Endothelial cell of umbilical vein (primary cell): Measurements from ENCODE around the gene DNAL1. TPM values are rescaled to one million over a fixed set of nuclear protein-coding genes. Genes with fewer than 3 reads are reported as not detected.

Experiments used
- BruUV-seq: library from RNA; stranded (reverse); fragments of 400-500 nt; replicated peaks from 2 replicates; lab custom pipeline; 2021; lab: Mats Ljungman, UMichigan
- CTCF ChIA-PET: fragments of 300-600, 350-600 bp; sonication (Branson Sonifier 250); formaldehyde crosslinking; loops from one replicate; lab custom pipeline; 2021; ENCODE audit warnings: antibody characterized with exemption, inconsistent platforms; lab: Charles Lee
- POLR2A ChIA-PET: fragments of 300-600, 350-600 bp; sonication (Branson Sonifier 250); formaldehyde crosslinking; loops from one replicate; lab custom pipeline; 2021; ENCODE audit warnings: antibody characterized with exemption, inconsistent platforms; lab: Charles Lee
- DNase-seq: peaks from one replicate; pipeline ENCODE4 v3.0.0-alpha.2; 2011; ENCODE audit warnings: low read depth, low spot score
- FAIRE-seq: peaks from 2 replicates; lab custom pipeline; 2011; peaks lifted over from hg19 to GRCh38; lab: Jason Lieb, UNC
- H2AFZ ChIP-seq: 2 replicates; pipeline ENCODE4 v1.6.0; 2012; ENCODE audit warnings: low read depth, low read length, control low read depth, inconsistent platforms
- H3K27ac ChIP-seq: 2 replicates; pipeline ENCODE4 v1.5.1; 2011; ENCODE audit warnings: low read depth, mild to moderate bottlenecking, control low read depth, low read length, moderate library complexity; ENCODE audit not compliant: insufficient read depth
- H3K27me3 ChIP-seq, 2 experiments: 2 replicates each; pipeline versions ENCODE4 v1.6.0 to v1.6.1; 2011; ENCODE audit warnings: low read length in 2 of 2, mixed read lengths in 1 of 2; ENCODE audit not compliant: control insufficient read depth in 2 of 2, insufficient read depth in 2 of 2
- H3K36me3 ChIP-seq, 2 experiments: 2 replicates in 1 of 2; 3 replicates in 1 of 2; pipeline ENCODE4 v1.5.1; 2011; ENCODE audit warnings: low read length in 2 of 2, mild to moderate bottlenecking in 1 of 2, moderate library complexity in 1 of 2; ENCODE audit not compliant: control insufficient read depth in 2 of 2, insufficient read depth in 2 of 2; ENCODE audit errors: extremely low read depth in 1 of 2
- H3K4me1 ChIP-seq: 3 replicates; pipeline ENCODE4 v1.5.1; 2011; ENCODE audit warnings: mild to moderate bottlenecking, low read length; ENCODE audit not compliant: control insufficient read depth, insufficient read depth; ENCODE audit errors: extremely low read depth
- H3K4me2 ChIP-seq: 2 replicates; pipeline ENCODE4 v1.6.1; 2011; ENCODE audit warnings: low read length, control low read depth, mixed read lengths; ENCODE audit not compliant: insufficient read depth
- H3K4me3 ChIP-seq, 3 experiments: fragments of 200-600 bp in 1 of 3; sonication (generic), shearing (Covaris generic) in 1 of 3; replicated peaks in 1 of 3; 2 replicates each; pipeline ENCODE4 v1.5.1; 2011 to 2016; ENCODE audit warnings: control low read depth in 3 of 3, low read length in 3 of 3, mild to moderate bottlenecking in 2 of 3, inconsistent platforms in 1 of 3, low read depth in 1 of 3, moderate library complexity in 1 of 3; ENCODE audit not compliant: insufficient read depth in 1 of 3
- H3K79me2 ChIP-seq: 2 replicates; pipeline ENCODE4 v1.6.0; 2012; ENCODE audit warnings: low read length, inconsistent platforms; ENCODE audit not compliant: control insufficient read depth, insufficient read depth
- H3K9ac ChIP-seq: replicated peaks from 2 replicates; pipeline ENCODE3; 2011; ENCODE audit warnings: low read length, control low read depth; ENCODE audit not compliant: insufficient read depth; ENCODE audit errors: extremely low read depth
- H3K9me1 ChIP-seq: replicated peaks from 3 replicates; pipeline ENCODE4 v1.6.0; 2011; ENCODE audit warnings: mild to moderate bottlenecking, low read length; ENCODE audit not compliant: control insufficient read depth, insufficient read depth; ENCODE audit errors: extremely low read depth
- H3K9me3 ChIP-seq: replicated peaks from 2 replicates; pipeline ENCODE4 v1.5.1; 2012; ENCODE audit warnings: low read length, inconsistent platforms; ENCODE audit not compliant: control insufficient read depth, insufficient read depth
- H4K20me1 ChIP-seq: replicated peaks from 2 replicates; pipeline ENCODE3; 2011; ENCODE audit warnings: mild to moderate bottlenecking, low read length; ENCODE audit not compliant: control insufficient read depth, insufficient read depth; ENCODE audit errors: extremely low read depth
- CTCF ChIP-seq, 2 donors: IDR thresholded peaks; 1 replicate in 1 of 2; 2 replicates in 1 of 2; pipeline ENCODE4 v1.5.1; 2011; ENCODE audit warnings: low read length in 2 of 2, mild to moderate bottlenecking in 2 of 2, moderate library complexity in 2 of 2, control low read depth in 1 of 2, inconsistent platforms in 1 of 2, low read depth in 1 of 2; ENCODE audit not compliant: insufficient read depth in 1 of 2; ENCODE audit errors: extremely low read depth in 1 of 2
- EZH2 ChIP-seq: IDR thresholded peaks from 2 replicates; pipeline ENCODE4 v1.6.1; 2012; ENCODE audit warnings: borderline replicate concordance, low read depth, mild to moderate bottlenecking, moderate library complexity, low read length, inconsistent platforms; ENCODE audit not compliant: severe bottlenecking
- FOS ChIP-seq: IDR thresholded peaks from 2 replicates; pipeline ENCODE4 v1.6.1; 2011; ENCODE audit warnings: mild to moderate bottlenecking, low read length, moderate library complexity, borderline replicate concordance; ENCODE audit not compliant: insufficient read depth
- GATA2 ChIP-seq: IDR thresholded peaks from 2 replicates; pipeline ENCODE4 v1.7.0; 2011; ENCODE audit warnings: low read depth, mild to moderate bottlenecking, moderate library complexity, mixed read lengths, low read length; ENCODE audit not compliant: insufficient read length, insufficient read depth
- JUN ChIP-seq: IDR thresholded peaks from 2 replicates; pipeline ENCODE4 v1.6.1; 2011; ENCODE audit warnings: borderline replicate concordance, low read depth; ENCODE audit not compliant: insufficient read length, insufficient read depth
- MAX ChIP-seq: IDR thresholded peaks from 2 replicates; pipeline ENCODE4 v1.6.1; 2011; ENCODE audit not compliant: insufficient read depth, insufficient read length
- MYC ChIP-seq: IDR thresholded peaks from one replicate; pipeline ENCODE4 v1.6.1; 2011; ENCODE audit warnings: mild to moderate bottlenecking, low read depth, low read length
- POLR2A ChIP-seq: IDR thresholded peaks from 2 replicates; pipeline ENCODE4 v1.6.1; 2012; ENCODE audit warnings: low read depth, mild to moderate bottlenecking, control low read depth, low read length
- POLR2AphosphoS5 ChIP-seq: IDR thresholded peaks from 2 replicates; pipeline ENCODE4 v1.6.1; 2012; ENCODE audit warnings: low read depth, mild to moderate bottlenecking, control low read depth, low read length, moderate library complexity; ENCODE audit not compliant: insufficient read depth
- dilution Hi-C: fragments of 300-500 bp; cut with MboI; formaldehyde crosslinking; loops from one replicate; pipeline ENCODE4 v1.15.0; 2019; ENCODE audit warnings: low sequenced_read_pairs; ENCODE audit not compliant: extremely low pct_ligation_motif_present
- intact Hi-C: fragments of 100-400 bp; cut with micrococcal nuclease; formaldehyde crosslinking; loops from one replicate; pipeline ENCODE4 v1.10.0; 2022
- polyA plus RNA-seq, 4 experiments: library from polyadenylated mRNA; depleted of rRNA in 3 of 4; stranded (reverse) in 3 of 4; unstranded in 1 of 4; fragments of >200 nt; gene quantifications; 2 replicates each; pipeline versions ENCODE4 v1.2.1 to v1.2.3, GENCODE V29; 2011 to 2012; ENCODE audit warnings: missing spikeins in 1 of 4
- total RNA-seq: library from RNA; stranded (reverse); gene quantifications from 2 replicates; pipeline ENCODE4 v1.2.3, GENCODE V29; 2021

DNAL1 gene
- total and polyA plus RNA-seq, 2 donors (not counting 3 experiments of a cell fraction or from before 2014, with no cell fraction given), result 2.4 to 15.3 TPM

- Histone ChIP-seq H4K20me1 (no peaks in the 10 kb centered on the region), H3K4me1 (peaks cover 7% of the 10 kb centered on the region), H3K4me2 (no peak overlapping the region), H3K9me3 (no peaks in the 10 kb centered on the region), H3K27ac (no peak overlapping the region), H3K9ac (no peak overlapping the region), H3K27me3 (no peaks in the 10 kb centered on the region), H3K9me1 (no peaks in the 10 kb centered on the region), H2AFZ (no peak overlapping the region), H3K4me3 (no peak overlapping the region), H3K36me3 (no peaks in the 10 kb centered on the region), H3K79me2 (no peaks in the 10 kb centered on the region)
- TF ChIP-seq POLR2AphosphoS5 (no peak), MAX (no peak), MYC (no peak), EZH2 (no peak), POLR2A (no peak), GATA2 (no peak), JUN (no peak), CTCF (IDR thresholded peaks at IDR 0.05; ENCODE audit: extremely low read depth in 1 of 2, insufficient read depth in 1 of 2, low read depth in 1 of 2, low read length in 2 of 2) (no peak), FOS (no peak)
- ChIA-PET POLR2A (no interaction called here), CTCF (no interaction called here)
- intact Hi-C loops, result no loop called here
- FAIRE-seq (peak; percentile 47), DNase-seq (no peak)
- no TSS peak for BruUV-seq
- dilution Hi-C loops, result no loop called here
Measured at GRCh38 chr14:73640796-73641365, 3.9 kb upstream of the DNAL1 start.
